Tongue (tissue), 2 donors: ENCODE measurements around the gene TTN. TPM values are rescaled to one million over a fixed set of nuclear protein-coding genes. Genes with fewer than 3 reads are reported as not detected.

Experiments
- DNase-seq: peaks from one replicate; pipeline ENCODE4 v3.0.0-alpha.2; 2015
- total RNA-seq: library from RNA; depleted of rRNA; stranded (reverse); fragments of >200 nt; gene quantifications from one replicate; pipeline ENCODE4 v1.2.3, GENCODE V29; 2014

TTN gene
- 5,137 TPM for total RNA-seq

- DNase-seq: peak; percentile 86
Measured at GRCh38 chr2:178807227-178808008, at the start of gene TTN. Gene TTN, minus strand, starts transcription at chr2:178807423. Its CDS starts 2,781 bp downstream, at chr2:178804642.

- DNase-seq: no peak
Measured at GRCh38 chr2:178855151-178855550, 47.9 kb upstream of the TTN start.

GRCh38 chr2:178848335-178848734 is 41.1 kb upstream of the TTN start:
- no peak for DNase-seq

DNA sequence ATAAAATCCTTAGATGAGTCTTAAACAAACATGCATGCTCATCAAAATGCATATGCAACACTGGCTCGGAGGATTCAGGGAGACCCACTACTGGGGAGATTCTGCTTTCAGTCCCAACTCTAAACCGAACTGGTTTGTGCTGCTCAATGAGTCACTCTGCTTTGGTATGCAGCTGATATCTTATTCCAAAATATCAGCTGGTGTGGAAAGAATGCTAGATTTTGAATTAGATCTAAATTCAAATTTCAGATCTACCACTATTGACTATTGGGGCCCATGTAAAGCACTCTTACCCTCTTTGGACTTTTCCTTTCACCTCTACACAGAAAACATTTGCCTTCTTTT is 39.2 kb upstream of the TTN start:
- no peak for DNase-seq

- DNase-seq: peak; percentile 55
Measured at GRCh38 chr2:178845566-178846457, 38.6 kb upstream of the TTN start.

DNA sequence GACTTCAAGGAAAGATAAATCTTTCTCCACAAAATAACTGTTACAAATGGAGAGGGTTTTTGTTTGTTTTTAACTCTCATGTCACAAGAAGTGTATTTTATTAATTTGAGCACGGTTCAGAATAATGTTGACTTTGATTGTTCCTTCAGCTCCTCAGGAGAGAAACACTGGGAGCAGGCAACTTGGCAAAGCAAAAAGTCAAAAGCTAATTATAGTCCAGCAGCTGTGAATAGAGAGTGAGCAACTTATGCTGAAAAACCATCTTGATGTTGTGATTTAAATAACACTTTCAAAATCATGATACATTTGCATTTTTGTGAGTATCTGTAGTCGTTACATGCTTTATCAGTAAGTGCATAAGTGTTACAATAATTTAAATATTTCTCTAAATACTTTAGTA is 37.5 kb upstream of the TTN start:
- DNase-seq: peak; percentile 50

DNA sequence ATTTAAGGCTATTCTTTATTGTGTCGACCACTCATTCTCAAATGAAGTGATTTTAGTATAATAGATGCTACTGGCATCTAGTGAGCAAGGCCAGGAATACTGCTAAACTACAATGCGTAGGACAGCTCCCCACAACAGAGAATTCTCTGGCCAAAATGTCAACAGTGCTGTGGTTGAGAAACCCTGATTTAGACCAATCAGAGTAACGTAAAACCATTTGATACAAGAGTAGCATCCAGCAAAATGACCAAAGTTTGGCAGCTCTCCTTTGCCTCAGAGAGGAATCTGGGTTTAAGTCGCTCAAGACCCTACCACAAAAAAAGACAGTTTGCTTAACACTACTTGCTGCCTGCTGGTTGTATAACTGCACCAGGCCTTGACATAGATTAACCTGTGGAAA is 37.0 kb upstream of the TTN start:
- no peak for DNase-seq

DNA sequence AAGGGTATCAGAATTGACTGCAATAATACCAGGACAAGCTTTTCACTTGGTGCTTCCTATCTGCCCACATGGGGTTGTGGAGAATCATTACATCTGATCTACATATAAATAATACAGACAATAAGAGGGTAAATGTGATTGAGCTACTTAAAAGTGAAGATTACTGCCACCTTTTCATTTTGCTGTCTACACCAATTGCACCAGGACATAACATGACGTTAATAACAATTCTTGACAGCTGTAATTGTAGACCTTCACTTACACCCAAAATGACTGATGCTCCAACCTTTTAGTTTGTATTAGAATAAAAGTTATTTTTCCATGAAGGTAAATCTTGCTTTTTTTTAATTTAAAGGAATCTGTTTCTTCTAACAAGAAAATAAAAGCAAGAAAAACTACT is 36.5 kb upstream of the TTN start:
- DNase-seq: no peak

- DNase-seq: peak; percentile 21
Measured at GRCh38 chr2:178836807-178837206, 29.6 kb upstream of the TTN start.

- DNase-seq: no peak
Measured at GRCh38 chr2:178834086-178834485, 26.9 kb upstream of the TTN start.

DNA sequence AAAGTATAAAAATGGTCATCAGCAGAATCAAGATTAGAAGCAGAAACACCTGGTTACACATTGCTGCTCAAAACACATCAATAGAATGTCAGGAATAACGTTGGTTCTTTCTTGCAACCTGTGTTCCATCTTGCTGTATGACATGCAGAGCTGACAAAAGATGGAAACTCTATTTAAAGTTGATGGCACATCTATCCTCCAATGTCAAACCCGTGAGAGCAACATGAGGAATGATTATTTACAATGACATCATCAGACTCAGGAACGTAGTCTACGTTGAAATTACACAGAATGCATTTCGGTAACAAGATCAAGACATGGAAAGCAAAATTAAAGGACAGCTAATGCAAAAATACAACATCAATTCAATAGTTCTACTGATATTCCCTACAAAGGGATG is 26.2 kb upstream of the TTN start:
- DNase-seq: no peak

DNA sequence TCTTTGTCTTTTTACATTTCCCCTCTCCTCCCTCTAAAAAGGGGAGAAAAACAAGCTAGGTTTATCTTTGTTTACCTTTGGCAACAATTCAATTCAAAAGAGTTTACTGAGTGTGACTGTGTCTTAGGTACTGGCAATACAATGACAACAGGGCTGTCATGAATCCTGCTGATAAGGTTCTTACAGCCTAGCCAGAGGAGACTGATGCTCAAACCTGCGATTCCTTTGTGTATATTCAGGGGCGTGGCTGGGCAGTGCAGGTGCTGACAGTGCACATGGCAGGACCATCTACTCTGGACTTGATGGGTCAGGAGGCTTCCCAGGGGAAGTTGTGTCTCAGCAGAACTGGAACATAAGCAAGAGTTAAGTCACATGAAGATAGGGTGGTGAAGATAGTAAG is 23.2 kb upstream of the TTN start:
- no peak for DNase-seq

- no peak for DNase-seq
Measured at GRCh38 chr2:178829981-178830380, 22.8 kb upstream of the TTN start.

DNA sequence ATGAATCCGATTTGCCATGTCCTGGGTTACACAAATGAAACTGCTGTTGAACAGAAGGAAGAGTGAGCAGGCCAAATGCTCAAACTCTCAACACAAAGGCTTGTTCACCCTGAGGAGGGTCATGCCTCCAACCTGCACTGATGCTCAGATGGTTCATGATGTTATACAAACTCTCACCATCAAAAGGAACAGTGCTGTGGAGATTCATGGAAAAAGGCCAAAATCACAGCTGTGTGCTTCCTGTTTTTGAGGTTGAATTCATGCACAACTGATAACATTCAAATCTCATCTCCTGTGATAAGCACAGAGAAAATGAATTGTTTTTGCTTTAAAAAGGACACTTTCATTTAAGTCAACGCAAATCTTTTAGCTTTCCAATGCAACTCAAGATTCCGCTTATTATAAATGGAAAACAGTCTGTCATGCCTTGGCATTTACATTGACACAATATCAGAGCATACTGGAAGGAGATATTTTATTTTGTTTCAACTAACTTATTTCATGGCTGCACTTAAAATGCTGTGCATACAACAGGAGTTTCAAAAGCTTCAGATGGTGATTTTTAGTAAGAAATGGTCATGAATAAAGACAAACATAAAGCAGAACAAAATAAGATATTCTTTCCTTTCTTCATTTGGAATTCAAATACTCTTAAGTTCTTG is 22.2 kb upstream of the TTN start:
- peak; percentile 38 for DNase-seq

DNA sequence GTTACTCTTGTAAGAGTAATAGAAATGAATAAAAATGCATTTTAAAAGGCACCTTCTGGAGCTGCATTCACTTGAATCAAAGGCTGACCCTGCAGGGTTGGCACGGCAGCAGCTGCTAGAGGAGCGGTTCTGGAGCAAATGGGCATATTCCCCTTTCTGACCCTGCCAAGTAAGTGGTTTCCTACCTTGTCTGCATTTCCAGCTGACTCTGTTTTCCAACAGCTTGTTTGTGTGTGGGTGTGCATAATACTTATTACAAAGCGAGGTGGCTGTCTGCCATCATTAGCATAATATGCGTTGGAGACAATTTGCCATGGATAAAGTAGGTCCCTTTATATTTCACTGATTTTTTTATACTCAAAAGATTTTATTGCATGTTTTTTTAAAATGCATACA is 21.3 kb upstream of the TTN start:
- DNase-seq: no peak

- DNase-seq: no peak
Measured at GRCh38 chr2:178827739-178828485, 20.7 kb upstream of the TTN start.

DNA sequence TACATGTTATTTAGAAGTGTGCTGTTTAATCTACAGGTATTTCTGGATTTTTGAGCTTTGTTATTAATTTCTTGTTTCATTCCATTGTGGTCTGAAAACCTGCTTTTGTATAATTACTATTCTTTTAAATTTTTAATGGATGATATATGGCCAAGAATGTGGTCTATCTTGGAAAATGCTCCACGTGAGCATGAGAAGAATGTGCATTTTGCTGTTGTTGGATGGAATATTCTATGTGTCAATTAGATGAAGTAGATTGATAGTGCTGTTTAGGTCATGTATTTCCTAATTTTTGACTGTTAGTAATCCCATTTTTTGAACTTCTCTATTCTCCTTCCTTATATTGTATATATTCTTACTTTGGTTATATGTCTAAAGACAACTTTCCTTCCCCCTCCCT is 19.9 kb upstream of the TTN start:
- DNase-seq: no peak

DNA sequence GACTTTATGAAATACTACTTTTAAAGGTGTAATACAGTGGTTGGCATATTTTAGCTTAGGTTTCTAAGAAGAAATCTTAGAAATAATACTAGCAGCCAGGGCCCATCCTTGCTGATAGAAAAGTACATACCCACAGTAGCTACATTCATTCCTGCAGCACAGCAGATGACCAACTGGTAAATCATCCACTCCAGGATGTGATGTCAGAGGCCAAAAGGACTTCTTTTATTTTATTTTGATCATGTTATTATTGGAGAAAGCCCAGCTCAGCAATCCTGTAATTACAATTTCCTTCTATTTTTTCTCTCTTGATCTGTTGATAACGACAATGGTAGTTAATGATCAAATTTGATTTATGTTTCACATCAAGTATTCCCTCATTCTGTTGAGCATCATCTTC is 18.0 kb upstream of the TTN start:
- no peak for DNase-seq

- no peak for DNase-seq
Measured at GRCh38 chr2:178824181-178824580, 17.0 kb upstream of the TTN start.

DNA sequence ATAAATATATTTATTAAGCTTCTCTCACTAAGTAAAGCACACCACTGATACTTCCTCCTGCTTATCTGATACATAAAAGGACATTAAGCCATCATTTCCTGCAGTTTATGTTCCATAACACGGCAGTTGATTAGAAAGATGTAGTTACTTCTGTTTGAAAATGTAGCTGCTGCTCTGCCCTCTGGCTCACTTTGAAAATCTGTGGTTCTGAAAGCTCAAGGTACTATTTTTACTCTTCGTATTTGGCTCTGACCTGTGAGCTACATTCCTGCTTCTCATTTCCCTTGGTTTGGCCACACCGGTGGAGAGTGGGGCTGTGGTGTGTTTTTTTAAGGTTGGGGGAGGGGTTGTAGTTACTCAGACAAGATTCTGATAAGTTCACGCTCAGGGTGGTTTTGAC is 12.8 kb upstream of the TTN start:
- DNase-seq: no peak

GRCh38 chr2:178819147-178819875 is 12.1 kb upstream of the TTN start:
- no peak for DNase-seq

GRCh38 chr2:178811901-178812300 is 4.7 kb upstream of the TTN start:
- DNase-seq: no peak
